NCI-H2227 treated with DMSO at 0.1 percent for 48 hours (cell line): ENCODE measurements around the gene LPAR1.

ENCODE experiments used
- DNase-seq: peaks from one replicate; lab custom pipeline; 2025; lab: John Stamatoyannopoulos, UW

LPAR1 gene

DNA sequence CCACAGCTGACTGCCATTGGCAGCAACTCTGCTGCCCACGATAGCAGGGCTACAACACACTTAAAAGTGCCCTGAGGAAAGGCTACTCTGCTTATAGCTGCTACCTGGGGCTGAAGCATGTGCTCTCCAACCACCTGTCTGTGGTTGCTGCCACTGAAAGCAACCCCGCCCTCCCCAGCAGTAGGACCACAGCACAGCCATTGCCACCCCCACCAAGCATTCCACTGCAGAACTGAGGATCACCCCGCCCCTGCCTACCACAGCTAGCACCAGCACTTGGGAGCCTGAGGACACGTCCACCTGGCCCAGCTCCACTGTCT is 85.8 kb downstream of the LPAR1 start:
- no peak for DNase-seq

- no peak for DNase-seq
Observed at GRCh38 chr9:110951805-110952539, 86.3 kb downstream of the LPAR1 start.

DNA sequence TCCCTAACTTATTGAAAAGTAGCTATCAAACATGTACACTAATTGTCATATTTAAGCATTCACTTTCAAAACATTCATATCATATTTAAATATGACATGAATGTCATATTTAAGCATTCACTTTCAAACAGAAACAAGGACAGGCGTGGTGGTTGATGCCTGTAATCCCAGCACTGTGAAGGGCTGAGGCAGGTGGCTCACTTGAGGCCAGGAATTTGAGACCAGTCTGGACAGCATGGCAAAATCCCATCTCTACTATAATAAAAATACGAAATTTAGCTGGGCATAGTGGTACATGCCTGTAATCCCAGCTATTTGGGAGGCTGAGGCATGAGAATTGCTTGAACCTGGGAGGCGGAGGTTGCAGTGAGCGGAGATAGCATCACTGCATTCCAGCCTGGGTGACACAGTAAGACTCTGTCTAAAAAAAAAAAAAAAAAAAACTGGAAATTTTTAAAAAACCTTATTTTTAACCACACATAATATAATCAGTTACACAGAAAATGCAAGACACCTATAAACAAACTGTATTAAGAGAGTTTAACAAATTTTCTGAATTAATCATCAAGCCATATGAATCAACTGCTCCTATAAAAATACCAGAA is 88.1 kb downstream of the LPAR1 start:
- DNase-seq, result no peak

- DNase-seq, result no peak
Observed at GRCh38 chr9:110949081-110949480, 89.2 kb downstream of the LPAR1 start.

DNA sequence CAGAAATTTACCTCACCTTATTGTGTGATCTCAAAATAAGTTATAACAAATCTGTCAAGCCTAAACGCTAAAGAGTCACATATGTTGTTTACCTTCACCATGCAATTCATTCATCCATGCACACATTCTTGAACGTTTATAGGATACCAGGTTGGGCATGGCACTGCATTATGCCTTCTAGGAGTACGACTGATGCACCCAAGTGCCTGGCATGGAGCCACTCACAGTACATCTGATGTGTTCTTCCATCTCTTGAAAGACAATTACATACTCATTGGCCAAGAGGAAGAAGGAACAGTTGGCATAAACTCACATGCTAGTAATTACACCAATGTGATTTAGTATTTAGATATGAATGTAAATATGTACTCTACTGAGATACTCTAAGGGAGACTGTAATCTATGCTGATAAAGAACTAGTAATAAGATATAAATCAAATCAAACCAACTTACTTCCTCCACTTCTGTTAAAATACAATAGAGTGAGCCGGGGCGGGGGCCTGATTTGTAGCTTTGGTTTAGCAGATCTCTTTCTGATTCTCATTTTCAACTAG is 90.7 kb downstream of the LPAR1 start:
- DNase-seq, result no peak

GRCh38 chr9:110942522-110942921 is 95.7 kb downstream of the LPAR1 start:
- DNase-seq, result no peak

- no peak for DNase-seq
Observed at GRCh38 chr9:110940951-110941557, 97.2 kb downstream of the LPAR1 start.

DNA sequence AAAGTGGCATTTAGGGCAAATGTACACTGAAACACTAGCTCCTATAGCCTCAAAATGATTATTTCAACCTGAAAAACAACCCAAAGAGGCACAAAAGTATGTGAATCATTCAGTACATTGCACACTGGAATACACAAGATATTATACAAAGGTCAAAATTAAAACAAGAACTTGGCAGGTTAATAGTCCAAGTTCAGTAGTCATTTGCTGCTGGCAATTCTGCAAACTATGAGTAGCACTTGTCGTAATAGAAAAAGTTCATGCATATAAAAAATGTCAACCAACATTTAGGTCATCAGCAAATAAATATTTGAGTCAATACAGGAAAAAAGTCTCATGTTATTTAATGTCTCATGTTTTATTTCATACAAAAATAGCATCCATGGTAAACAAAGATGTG is 98.7 kb downstream of the LPAR1 start:
- DNase-seq, result no peak

- no peak for DNase-seq
Observed at GRCh38 chr9:110939047-110939446, 99.2 kb downstream of the LPAR1 start.

GRCh38 chr9:110938242-110938641 is 100.0 kb downstream of the LPAR1 start:
- no peak for DNase-seq

GRCh38 chr9:110936719-110937452 is 101.4 kb downstream of the LPAR1 start:
- no peak for DNase-seq

DNA sequence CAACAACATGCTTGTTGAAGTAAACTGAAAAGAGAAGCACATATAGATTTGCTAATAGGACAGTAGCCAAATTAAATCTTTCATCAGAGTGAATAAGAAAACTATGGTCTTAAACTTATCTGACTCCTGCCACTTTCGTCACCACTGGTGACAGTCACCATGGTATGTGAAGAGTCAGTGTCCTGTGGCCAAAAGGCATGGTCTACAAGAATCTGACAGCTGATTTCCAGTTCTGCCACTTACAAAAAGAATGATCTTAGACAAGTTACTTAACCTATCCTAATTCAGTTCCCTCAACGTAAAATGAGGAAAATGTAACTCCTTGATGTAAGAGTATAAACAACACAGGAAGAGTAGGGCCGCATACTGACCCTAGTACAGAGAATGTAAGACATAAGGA is 102.0 kb downstream of the LPAR1 start:
- no peak for DNase-seq

DNA sequence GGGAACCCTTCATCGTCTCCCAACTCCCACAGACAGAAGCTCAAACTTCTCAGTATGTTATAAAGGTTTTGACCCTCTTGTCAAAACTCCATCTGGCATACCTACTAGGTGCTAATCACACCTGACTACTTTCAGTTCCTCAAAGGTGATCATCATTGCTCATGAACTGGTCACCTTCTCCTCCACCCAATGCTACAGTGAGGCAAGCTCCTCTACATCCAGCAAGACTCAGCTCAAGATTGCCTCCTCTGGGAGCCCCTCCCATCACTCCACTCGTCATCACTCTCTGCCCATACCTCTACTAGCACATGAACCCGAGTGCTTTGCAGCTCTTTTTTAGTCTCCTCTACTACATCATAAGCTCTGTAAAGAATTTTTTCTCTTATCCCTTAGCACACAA is 102.4 kb downstream of the LPAR1 start:
- DNase-seq, result no peak

GRCh38 chr9:110933350-110934001 is 104.8 kb downstream of the LPAR1 start:
- no peak for DNase-seq

GRCh38 chr9:110932863-110933262 is 105.4 kb downstream of the LPAR1 start:
- DNase-seq, result no peak

DNA sequence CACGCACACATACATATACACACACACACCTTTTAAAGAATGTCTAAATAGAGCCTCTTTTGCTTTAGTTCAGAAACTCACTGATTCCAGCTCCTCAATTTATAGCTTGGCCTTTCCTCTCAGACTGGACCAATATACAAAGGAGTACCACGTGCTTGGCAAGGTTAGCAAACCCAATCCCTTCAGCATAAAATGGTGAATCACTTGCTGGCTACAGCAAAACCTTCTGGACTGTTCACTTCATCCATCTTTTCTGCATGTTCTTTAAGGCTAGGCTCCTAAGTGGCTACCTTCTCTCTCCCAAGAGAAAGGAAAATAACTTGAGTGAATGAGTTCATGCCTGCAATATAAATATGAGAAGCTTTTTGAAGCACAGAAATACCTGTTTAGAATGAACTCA is 109.7 kb downstream of the LPAR1 start:
- no peak for DNase-seq

DNA sequence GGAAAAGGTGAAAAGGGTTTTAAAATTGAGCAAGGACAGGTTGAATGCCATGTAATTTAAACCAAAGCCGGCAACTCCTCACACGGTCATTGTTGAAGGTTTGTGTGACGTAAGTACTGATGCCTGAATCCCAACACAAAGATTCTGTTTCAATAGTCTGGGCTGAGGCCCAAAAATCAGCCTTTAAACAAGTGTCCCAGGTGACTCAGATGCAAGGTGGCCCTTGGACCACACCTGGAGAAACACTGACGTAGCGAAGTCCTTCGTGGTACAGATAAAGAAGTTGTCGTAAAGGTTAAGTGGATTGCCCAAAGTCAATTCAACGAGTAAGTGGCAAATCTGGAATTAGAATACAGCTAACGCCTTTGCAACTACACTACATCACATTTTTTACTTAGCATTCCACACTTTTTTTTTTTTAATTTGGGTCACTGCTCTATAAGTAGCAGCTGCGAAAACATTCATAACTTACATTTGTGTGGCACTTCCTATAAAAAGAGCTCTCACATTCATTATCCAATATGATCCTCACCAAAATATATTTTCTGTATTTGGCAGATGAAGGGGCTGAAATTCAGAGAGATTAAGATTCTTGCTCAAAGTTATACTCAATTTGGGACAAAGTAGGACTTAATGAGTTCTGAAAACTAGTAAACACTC is 111.3 kb downstream of the LPAR1 start:
- no peak for DNase-seq

DNA sequence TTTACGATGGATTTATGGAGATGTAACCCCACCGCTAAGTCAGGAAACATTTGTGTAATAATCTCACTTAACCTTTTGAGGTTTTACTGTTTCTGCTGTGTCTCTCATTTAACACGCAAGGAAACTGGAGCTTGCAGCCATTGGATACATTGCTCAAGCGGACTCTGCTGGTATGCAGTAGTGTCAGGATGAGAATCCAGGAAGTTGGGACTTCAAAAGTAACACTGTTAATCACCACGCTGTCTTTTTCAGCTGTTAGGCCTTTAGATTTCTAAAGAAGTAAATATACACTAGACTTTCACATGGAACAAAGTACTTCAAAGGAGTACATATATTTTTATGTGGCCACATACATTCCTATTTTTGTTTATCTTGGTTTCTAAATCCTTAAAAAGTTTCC is 114.7 kb downstream of the LPAR1 start:
- DNase-seq, result no peak

- no peak for DNase-seq
Observed at GRCh38 chr9:110922145-110922544, 116.1 kb downstream of the LPAR1 start.

GRCh38 chr9:110921705-110922104 is 116.6 kb downstream of the LPAR1 start:
- DNase-seq, result no peak

GRCh38 chr9:110919609-110920008 is 118.7 kb downstream of the LPAR1 start:
- no peak for DNase-seq

GRCh38 chr9:110919050-110919435 is 119.2 kb downstream of the LPAR1 start:
- DNase-seq, result no peak
